CD4-positive, alpha-beta T cell treated with Interleukin-17A for 4 hours (primary cell): ENCODE results near the gene DAZAP1.
"Not testable (repeated sequence)": the region's sequence is repeated elsewhere in the genome, so short reads cannot be mapped to it uniquely, and the experiment has no call there.

Experiments
- DNase-seq: peaks from one replicate; pipeline ENCODE4 v3.0.0-alpha.2; 2020; ENCODE audit warnings: mixed read lengths

DAZAP1 gene

GRCh38 chr19:1426736-1427135 lies 19.4 kb downstream of the DAZAP1 start:
- DNase-seq: no peak

GRCh38 chr19:1427221-1427920 lies 20.0 kb downstream of the DAZAP1 start:
- no peak for DNase-seq

GRCh38 chr19:1428738-1429391 lies 21.5 kb downstream of the DAZAP1 start:
- DNase-seq: no peak

GRCh38 chr19:1429750-1430149 lies 22.4 kb downstream of the DAZAP1 start:
- DNase-seq: no peak

- DNase-seq: no peak
These were observed 22.9 kb downstream of the DAZAP1 start for GRCh38 chr19:1430246-1430645.

- DNase-seq: no peak
These were observed 24.5 kb downstream of the DAZAP1 start for GRCh38 chr19:1431759-1432506.

- no peak for DNase-seq
These were observed 25.1 kb downstream of the DAZAP1 start for GRCh38 chr19:1432507-1432887.

GRCh38 chr19:1433119-1434039 lies 26.0 kb downstream of the DAZAP1 start:
- DNase-seq: no peak

- DNase-seq: no peak
These were observed 26.6 kb downstream of the DAZAP1 start for GRCh38 chr19:1434040-1434366.

GRCh38 chr19:1434577-1435060 lies 27.2 kb downstream of the DAZAP1 start:
- DNase-seq: no peak

- DNase-seq: no peak
These were observed 28.1 kb downstream of the DAZAP1 start for GRCh38 chr19:1435378-1435989.

- no peak for DNase-seq
These were observed 30.2 kb downstream of the DAZAP1 start for GRCh38 chr19:1437609-1438008.

- peak; percentile 97 for DNase-seq
These were observed 30.9 kb downstream of the DAZAP1 start, which contains the start of gene RPS15 for GRCh38 chr19:1438035-1438932. Gene RPS15, plus strand, starts transcription at chr19:1438396. Its CDS starts 30 bp downstream, at chr19:1438426.

- no peak for DNase-seq
These were observed 31.6 kb downstream of the DAZAP1 start for GRCh38 chr19:1438933-1439354.

- not testable (repeated sequence) for DNase-seq
These were observed 32.4 kb downstream of the DAZAP1 start for GRCh38 chr19:1439525-1440417.

GRCh38 chr19:1440418-1440801 lies 33.0 kb downstream of the DAZAP1 start:
- DNase-seq: no peak

GRCh38 chr19:1441022-1441426 lies 33.6 kb downstream of the DAZAP1 start:
- no peak for DNase-seq

- no peak for DNase-seq
These were observed 34.5 kb downstream of the DAZAP1 start for GRCh38 chr19:1441677-1442438.
